Hypothalamus (tissue), 51 donors: ENCODE measurements around the gene BTBD17.
A peak's percentile ranks its signal among the peaks of the same experiment; 100 is the strongest.
"Not testable (repeated sequence)": the region's sequence is repeated elsewhere in the genome, so short reads cannot be mapped to it uniquely, and the experiment has no call there.

Source experiments
- DNase-seq, 51 donors: peaks; one replicate each; lab custom pipeline; 2025; lab: John Stamatoyannopoulos, UW

BTBD17 gene

GRCh38 chr17:74361230-74362068 is at the start of gene BTBD17:
Gene BTBD17, minus strand, starts transcription at chr17:74361868. Its CDS starts 49 bp downstream, at chr17:74361819.
- peak in 46 of 51 donors; percentile 26 to 84 (median 66) for DNase-seq

GRCh38 chr17:74410001-74410443 is 48.4 kb upstream of the BTBD17 start:
- no peak for DNase-seq

GRCh38 chr17:74408815-74409214 is 47.1 kb upstream of the BTBD17 start:
- no peak for DNase-seq

- no peak for DNase-seq
These were observed 46.6 kb upstream of the BTBD17 start for GRCh38 chr17:74408262-74408661.

GRCh38 chr17:74407384-74407783 is 45.7 kb upstream of the BTBD17 start:
- no peak for DNase-seq

GRCh38 chr17:74405311-74405710 is 43.6 kb upstream of the BTBD17 start:
- not testable (repeated sequence) for DNase-seq

- no peak for DNase-seq
These were observed 43.1 kb upstream of the BTBD17 start for GRCh38 chr17:74404789-74405188.

- no peak for DNase-seq
These were observed 42.5 kb upstream of the BTBD17 start for GRCh38 chr17:74404218-74404617.

- no peak for DNase-seq
These were observed 42.0 kb upstream of the BTBD17 start for GRCh38 chr17:74403512-74404137.

- no peak for DNase-seq
These were observed 40.4 kb upstream of the BTBD17 start for GRCh38 chr17:74402048-74402447.

- DNase-seq: no peak
These were observed 34.9 kb upstream of the BTBD17 start for GRCh38 chr17:74396567-74396966.

- no peak for DNase-seq
These were observed 33.3 kb upstream of the BTBD17 start for GRCh38 chr17:74394977-74395376.

GRCh38 chr17:74394275-74394950 is 32.7 kb upstream of the BTBD17 start:
- no peak for DNase-seq

GRCh38 chr17:74393346-74393942 is 31.8 kb upstream of the BTBD17 start:
- peak in 16 of 51 donors; percentile 8 to 59 (median 36) for DNase-seq

- no peak for DNase-seq
These were observed 31.2 kb upstream of the BTBD17 start for GRCh38 chr17:74392848-74393247.

- DNase-seq: no peak
These were observed 30.1 kb upstream of the BTBD17 start for GRCh38 chr17:74391771-74392170.

- no peak for DNase-seq
These were observed 29.3 kb upstream of the BTBD17 start for GRCh38 chr17:74390680-74391653.

GRCh38 chr17:74389937-74390679 is 28.4 kb upstream of the BTBD17 start:
- DNase-seq: no peak
